GM12872 (cell line): ENCODE measurements around the gene DCC.

Source experiments
- TF ChIP-seq, protein P1 (sequence below): IDR thresholded peaks from 3 replicates; pipeline ENCODE4 v1.5.1; 2011; ENCODE audit warnings: low read depth, mild to moderate bottlenecking, low read length, moderate library complexity; ENCODE audit not compliant: insufficient read depth

The DCC gene

DNA sequence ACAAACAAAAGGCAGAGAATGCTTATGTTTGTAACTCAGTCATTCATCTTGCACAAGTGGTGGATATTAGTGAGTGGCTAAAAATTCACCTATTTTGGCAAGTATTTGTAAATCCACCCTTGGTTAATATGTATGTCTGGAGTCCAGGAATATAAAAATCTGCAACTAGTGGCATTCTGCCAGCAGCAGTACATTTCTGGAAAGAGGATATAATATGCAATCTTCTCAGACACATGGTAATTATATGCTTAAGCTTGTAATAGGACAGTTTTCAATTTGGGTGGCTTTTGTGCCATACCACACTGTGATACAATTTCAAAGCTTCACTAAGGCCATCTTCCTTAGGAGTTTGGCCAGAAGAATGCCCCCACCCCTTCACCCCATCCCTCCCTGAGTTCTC lies 1191.2 kb downstream of the DCC start:
- TF ChIP-seq, protein P1, sequence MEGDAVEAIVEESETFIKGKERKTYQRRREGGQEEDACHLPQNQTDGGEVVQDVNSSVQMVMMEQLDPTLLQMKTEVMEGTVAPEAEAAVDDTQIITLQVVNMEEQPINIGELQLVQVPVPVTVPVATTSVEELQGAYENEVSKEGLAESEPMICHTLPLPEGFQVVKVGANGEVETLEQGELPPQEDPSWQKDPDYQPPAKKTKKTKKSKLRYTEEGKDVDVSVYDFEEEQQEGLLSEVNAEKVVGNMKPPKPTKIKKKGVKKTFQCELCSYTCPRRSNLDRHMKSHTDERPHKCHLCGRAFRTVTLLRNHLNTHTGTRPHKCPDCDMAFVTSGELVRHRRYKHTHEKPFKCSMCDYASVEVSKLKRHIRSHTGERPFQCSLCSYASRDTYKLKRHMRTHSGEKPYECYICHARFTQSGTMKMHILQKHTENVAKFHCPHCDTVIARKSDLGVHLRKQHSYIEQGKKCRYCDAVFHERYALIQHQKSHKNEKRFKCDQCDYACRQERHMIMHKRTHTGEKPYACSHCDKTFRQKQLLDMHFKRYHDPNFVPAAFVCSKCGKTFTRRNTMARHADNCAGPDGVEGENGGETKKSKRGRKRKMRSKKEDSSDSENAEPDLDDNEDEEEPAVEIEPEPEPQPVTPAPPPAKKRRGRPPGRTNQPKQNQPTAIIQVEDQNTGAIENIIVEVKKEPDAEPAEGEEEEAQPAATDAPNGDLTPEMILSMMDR: no peak

DNA sequence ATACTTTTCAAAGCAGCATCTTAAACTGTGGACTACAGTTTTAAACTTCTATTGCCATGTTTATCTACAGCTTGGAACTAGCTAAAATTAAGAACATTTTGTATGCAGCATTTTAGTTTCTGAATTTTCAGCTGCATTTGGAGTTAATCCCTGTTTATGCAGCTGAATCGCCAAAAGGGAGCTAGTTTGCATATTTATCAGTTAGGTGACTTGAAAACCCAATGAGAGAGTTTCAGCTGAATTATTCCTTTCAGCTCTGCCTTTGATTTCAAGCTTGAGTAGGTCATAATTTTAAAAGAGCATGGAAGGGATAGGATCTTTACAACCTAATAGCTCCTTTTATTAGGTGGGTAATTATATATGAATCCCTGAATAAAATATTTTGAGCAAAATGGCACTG lies 1191.9 kb downstream of the DCC start:
- TF ChIP-seq, protein P1: no peak

GRCh38 chr18:53534203-53534602 lies 1194.2 kb downstream of the DCC start:
- TF ChIP-seq, protein P1: no peak

DNA sequence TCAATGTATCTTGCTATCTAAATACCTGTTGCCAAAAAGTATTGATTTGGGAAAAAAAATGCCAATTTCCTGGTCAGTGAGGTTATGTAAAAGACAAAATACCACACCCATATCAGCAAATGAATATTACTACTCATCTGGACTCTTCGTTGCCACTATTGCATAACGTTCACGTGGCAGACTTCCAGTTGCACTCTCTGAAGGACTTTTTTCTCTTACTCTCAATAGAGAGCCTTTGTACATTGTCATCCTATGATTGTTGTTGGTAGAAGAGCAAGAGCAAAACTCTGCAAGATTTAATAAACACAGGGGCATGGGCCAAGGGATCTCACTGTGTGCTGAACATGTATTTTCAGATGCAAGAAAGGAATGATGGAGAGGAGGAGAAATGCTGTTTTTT lies 1194.7 kb downstream of the DCC start:
- TF ChIP-seq, protein P1: no peak

- TF ChIP-seq, protein P1: no peak
These were observed 1196.9 kb downstream of the DCC start for GRCh38 chr18:53536908-53537307.

DNA sequence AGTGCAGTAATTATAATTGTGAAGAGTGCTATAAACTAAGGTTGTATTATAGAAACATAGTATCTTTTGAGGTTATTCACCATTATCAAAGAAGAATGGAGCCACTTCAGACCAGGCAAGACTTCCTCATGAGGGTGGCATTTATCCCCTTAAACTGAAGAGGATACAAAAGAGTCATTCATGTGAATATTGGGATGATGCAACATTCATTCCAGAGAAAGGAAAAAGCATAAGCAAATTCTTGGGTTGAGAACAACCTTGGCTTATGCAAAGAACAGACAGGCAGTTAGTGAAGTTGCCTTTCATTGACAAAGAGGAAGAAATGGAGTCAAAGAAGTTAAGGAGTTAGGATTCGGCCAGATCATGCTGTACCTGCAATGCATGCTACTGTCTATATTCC lies 1201.9 kb downstream of the DCC start:
- TF ChIP-seq, protein P1: no peak

GRCh38 chr18:53543711-53544110 lies 1203.7 kb downstream of the DCC start:
- TF ChIP-seq, protein P1: no peak

DNA sequence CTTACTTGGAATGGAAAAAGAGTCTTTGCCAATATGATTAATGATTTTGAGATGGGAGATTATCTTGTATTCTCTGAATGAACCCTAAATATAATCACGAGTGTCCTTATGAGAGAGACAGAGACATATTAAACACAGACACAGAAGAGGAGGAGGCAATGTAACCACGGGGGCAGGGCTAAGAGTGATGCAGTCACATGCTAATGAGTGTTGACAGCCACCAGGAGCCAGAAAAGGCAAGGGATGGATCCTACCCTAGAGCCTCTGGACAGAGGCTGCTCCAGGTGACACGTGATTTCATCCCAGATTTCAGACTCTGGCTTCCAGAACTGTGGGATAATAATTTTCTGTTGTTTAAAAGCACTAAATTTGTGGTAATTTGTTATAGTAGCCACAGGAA lies 1204.9 kb downstream of the DCC start:
- TF ChIP-seq, protein P1: no peak
